GM10266 (cell line): ENCODE results near the gene LAMC1.

Experiments
- DNase-seq: peaks from one replicate; pipeline ENCODE4 v3.0.0; 2012; ENCODE audit errors: extremely low spot score
- CTCF ChIP-seq: IDR thresholded peaks from 2 replicates; pipeline ENCODE4 v1.5.1; 2012; ENCODE audit warnings: mild to moderate bottlenecking, low read depth; ENCODE audit not compliant: control insufficient read depth, insufficient read depth; ENCODE audit errors: missing control alignments

LAMC1 gene

GRCh38 chr1:183131166-183131565 is 107.9 kb downstream of the LAMC1 start:
- DNase-seq = no peak
- no peak for TF ChIP-seq CTCF

- DNase-seq = no peak
- TF ChIP-seq CTCF = no peak
These were observed 112.1 kb downstream of the LAMC1 start for GRCh38 chr1:183135336-183135735.

GRCh38 chr1:183137782-183138181 is 114.6 kb downstream of the LAMC1 start:
- no peak for DNase-seq
- no peak for TF ChIP-seq CTCF

- DNase-seq = no peak
- no peak for TF ChIP-seq CTCF
These were observed 115.1 kb downstream of the LAMC1 start for GRCh38 chr1:183138301-183138700.

- DNase-seq = no peak
- no peak for TF ChIP-seq CTCF
These were observed 116.2 kb downstream of the LAMC1 start for GRCh38 chr1:183139281-183139942.

GRCh38 chr1:183140633-183141032 is 117.4 kb downstream of the LAMC1 start:
- TF ChIP-seq CTCF = no peak
- no peak for DNase-seq

GRCh38 chr1:183142171-183142570 is 119.0 kb downstream of the LAMC1 start:
- no peak for DNase-seq
- TF ChIP-seq CTCF = no peak
